ENCODE results near the gene GSC2.

GSC2 gene

GRCh38 chr22:19113429-19113828, 36.7 kb downstream of the GSC2 start:
- ChIA-PET CTCF (interaction anchor here (0.6 kb wide), 1 partner anchor 236 kb away, joined by 3 read pairs; no protein-coding TSS in a partner anchor), POLR2A (no interaction called here)
- TF ChIP-seq PKNOX1 (IDR thresholded peaks at IDR 0.05) (no peak), ZNF384 (IDR thresholded peaks at IDR 0.05) (no peak), HDGF (IDR thresholded peaks at IDR 0.05; ENCODE audit: borderline replicate concordance) (no peak), TARDBP (IDR thresholded peaks at IDR 0.05) (no peak)
- DNase-seq (ENCODE audit: extremely low spot score) = no peak

DNA sequence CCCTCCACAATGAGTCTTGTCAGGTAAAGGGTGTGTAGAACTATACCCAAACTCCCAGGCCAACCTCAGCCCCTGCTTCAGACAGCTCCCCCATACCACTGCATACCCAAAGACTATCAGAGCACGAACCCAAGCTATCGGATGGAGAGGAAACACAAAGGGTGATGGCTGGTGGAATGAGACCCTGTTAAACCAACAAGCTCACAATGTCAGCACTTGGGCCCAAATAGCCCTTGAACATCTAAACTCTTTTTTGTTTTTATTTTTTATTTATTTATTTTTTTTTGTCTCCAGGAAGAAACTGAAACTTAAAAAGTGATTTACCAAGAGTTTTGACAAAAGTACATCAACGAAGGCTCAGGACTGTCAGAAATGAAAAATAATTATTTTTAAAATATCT, 38.5 kb downstream of the GSC2 start:
- ChIA-PET CTCF (interaction anchor here (1.0 kb wide), 1 partner anchor 33 kb away, joined by 5 read pairs; the partner anchor contains the start of gene ESS2), POLR2A (interaction anchor here (0.9 kb wide), 1 partner anchor 11 kb away, joined by 4 read pairs; the partner anchor contains the start of gene DGCR2)
- TF ChIP-seq TARDBP (IDR thresholded peaks at IDR 0.05) = no peak
- TF ChIP-seq SUZ12 (IDR thresholded peaks at IDR 0.05) = no peak
- no peak for TF ChIP-seq ZNF384 (IDR thresholded peaks at IDR 0.05)
- no peak for TF ChIP-seq NFRKB (IDR thresholded peaks at IDR 0.05)
- no peak for TF ChIP-seq PKNOX1 (IDR thresholded peaks at IDR 0.05)
- no peak for TF ChIP-seq FOXK2 (IDR thresholded peaks at IDR 0.05)
- no peak for TF ChIP-seq FOXA1 (IDR thresholded peaks at IDR 0.05)
- TF ChIP-seq HDGF (IDR thresholded peaks at IDR 0.05; ENCODE audit: borderline replicate concordance) = no peak
- no peak for TF ChIP-seq L3MBTL2 (conservative IDR thresholded peaks at IDR 0.05)
- TF ChIP-seq BHLHE40 (IDR thresholded peaks at IDR 0.05; ENCODE audit: borderline replicate concordance) = no peak
- TF ChIP-seq LEF1 (IDR thresholded peaks at IDR 0.05; ENCODE audit: borderline replicate concordance) = no peak
- TF ChIP-seq ELF4 (IDR thresholded peaks at IDR 0.05) = no peak
- TF ChIP-seq ARNT (IDR thresholded peaks at IDR 0.05) = no peak
- TF ChIP-seq CTBP1 (IDR thresholded peaks at IDR 0.05; ENCODE audit: borderline replicate concordance) = no peak
- no peak for TF ChIP-seq FOXM1 (IDR thresholded peaks at IDR 0.05; ENCODE audit: borderline replicate concordance)
- no peak for DNase-seq (ENCODE audit: extremely low spot score)

DNA sequence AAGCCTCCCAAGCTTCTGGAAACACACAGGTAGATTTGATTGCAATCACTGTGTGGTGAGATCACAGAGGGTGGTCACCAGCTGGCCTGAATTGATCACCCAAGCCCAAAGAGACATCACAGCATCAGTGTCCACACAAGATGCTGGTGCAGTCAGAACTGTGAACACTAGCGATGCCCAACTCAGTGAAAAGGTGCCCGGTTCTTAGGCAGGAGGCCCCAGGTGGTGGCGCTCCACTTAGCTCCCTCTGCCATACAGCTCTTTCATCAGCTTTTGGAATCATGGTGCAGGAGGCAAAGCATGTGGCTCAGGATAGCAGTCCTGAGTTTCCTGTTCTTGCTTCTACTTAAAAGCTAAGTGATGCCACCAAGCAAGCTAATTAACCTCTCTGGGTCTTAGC, 39.0 kb downstream of the GSC2 start:
- DNase-seq (ENCODE audit: extremely low spot score) = no peak
- TF ChIP-seq FOXA1 (IDR thresholded peaks at IDR 0.05) (no peak), ELF4 (IDR thresholded peaks at IDR 0.05) (no peak)
- ChIA-PET POLR2A (interaction anchor here (0.7 to 1.6 kb wide), 3 partner anchors 8 to 33 kb away, joined by 3 to 5 read pairs (median 4); partner anchors contain the start of genes DGCR2 and ESS2), CTCF (interaction anchor here (0.6 to 1.0 kb wide), 2 partner anchors 34 to 68 kb away, joined by 4 to 5 read pairs; partner anchors contain the start of gene ESS2)

DNA sequence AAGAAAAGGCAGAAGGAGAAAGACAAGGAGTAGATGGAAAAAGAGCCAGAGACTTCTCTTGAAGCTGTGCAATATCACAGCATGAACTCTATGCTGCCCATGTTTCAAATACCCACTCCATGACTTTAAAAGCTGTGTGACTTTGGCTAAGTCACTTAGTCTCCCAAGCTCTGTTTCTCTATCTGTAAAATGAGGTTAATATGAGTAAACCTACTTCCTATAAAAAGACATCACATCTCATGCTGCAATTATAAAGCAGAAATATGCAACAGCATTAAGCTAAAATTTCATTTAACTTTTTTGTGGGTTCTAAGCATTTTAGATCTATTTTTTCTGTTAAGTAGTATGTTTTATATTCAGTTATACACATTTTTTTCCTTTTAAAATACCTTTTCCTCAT, 39.4 kb downstream of the GSC2 start:
- TF ChIP-seq L3MBTL2 (conservative IDR thresholded peaks at IDR 0.05) (no peak), FOXK2 (IDR thresholded peaks at IDR 0.05) (no peak), ELF4 (IDR thresholded peaks at IDR 0.05) (no peak), FOXM1 (IDR thresholded peaks at IDR 0.05; ENCODE audit: borderline replicate concordance) (no peak), ARNT (IDR thresholded peaks at IDR 0.05) (no peak), ZNF384 (IDR thresholded peaks at IDR 0.05) (no peak), HDGF (IDR thresholded peaks at IDR 0.05; ENCODE audit: borderline replicate concordance) (no peak), BHLHE40 (IDR thresholded peaks at IDR 0.05; ENCODE audit: borderline replicate concordance) (no peak), SP1 (IDR thresholded peaks at IDR 0.05) (no peak), SUZ12 (IDR thresholded peaks at IDR 0.05) (no peak), LEF1 (IDR thresholded peaks at IDR 0.05; ENCODE audit: borderline replicate concordance) (no peak), TARDBP (IDR thresholded peaks at IDR 0.05) (no peak), CTBP1 (IDR thresholded peaks at IDR 0.05; ENCODE audit: borderline replicate concordance) (no peak), PKNOX1 (IDR thresholded peaks at IDR 0.05) (no peak), NFRKB (IDR thresholded peaks at IDR 0.05) (no peak), FOXA1 (IDR thresholded peaks at IDR 0.05) (no peak)
- ChIA-PET CTCF (interaction anchor here (0.6 to 1.0 kb wide), 2 partner anchors 34 to 68 kb away, joined by 4 to 5 read pairs; partner anchors contain the start of gene ESS2), POLR2A (interaction anchor here (0.7 to 1.6 kb wide), 3 partner anchors 8 to 34 kb away, joined by 3 to 5 read pairs (median 4); partner anchors contain the start of genes DGCR2 and ESS2)
- DNase-seq (ENCODE audit: extremely low spot score) = no peak

- ChIA-PET POLR2A (interaction anchor here (1.6 kb wide), 1 partner anchor 34 kb away, joined by 5 read pairs; the partner anchor contains the start of gene ESS2), CTCF (no interaction called here)
- TF ChIP-seq ZNF384 (IDR thresholded peaks at IDR 0.05) = no peak
- no peak for TF ChIP-seq TARDBP (IDR thresholded peaks at IDR 0.05)
- DNase-seq (ENCODE audit: extremely low spot score) = no peak
Measured at GRCh38 chr22:19110064-19110458, 40.0 kb downstream of the GSC2 start.

DNA sequence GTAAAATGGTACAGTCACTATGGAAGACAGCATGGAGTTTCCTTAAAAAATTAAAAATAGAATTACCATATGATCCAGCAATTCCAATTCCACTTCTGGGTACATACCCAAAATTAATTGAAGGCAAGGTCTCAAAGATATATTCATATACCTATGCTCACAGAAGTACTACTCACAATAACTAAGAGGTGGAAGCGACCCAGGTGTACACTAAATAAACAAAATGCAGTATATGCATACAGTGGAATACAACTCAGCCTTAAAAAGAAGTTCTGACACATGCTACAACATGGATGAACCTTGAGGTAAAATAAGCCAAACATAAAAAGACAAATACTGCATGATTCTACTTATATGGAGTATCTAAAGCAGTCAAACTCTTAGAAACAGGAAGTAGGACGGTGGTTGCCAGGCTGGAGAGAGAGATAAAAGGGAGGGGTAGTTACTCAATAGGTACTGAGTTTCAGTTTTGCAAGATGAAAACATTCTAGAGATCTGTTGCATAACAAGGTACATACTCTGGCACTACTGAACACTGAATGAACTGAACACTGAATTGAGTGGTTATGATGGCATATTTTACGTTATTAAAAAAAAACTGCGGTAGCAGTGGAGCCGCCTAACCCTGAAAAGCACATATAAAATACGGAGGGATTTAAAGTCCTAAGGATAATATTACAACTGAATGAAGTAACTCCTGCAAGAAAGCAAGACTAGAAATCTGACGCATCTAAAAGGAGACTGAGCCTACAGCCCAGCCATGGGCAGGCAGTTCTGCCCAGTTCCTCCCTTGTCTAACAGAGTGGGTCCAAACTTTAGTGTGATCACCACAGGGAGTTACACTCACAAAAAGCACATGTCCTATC, 40.7 kb downstream of the GSC2 start:
- ChIA-PET CTCF (no interaction called here), POLR2A (interaction anchor here (1.6 kb wide), 1 partner anchor 35 kb away, joined by 5 read pairs; the partner anchor contains the start of gene ESS2)
- DNase-seq (ENCODE audit: extremely low spot score) = no peak
- TF ChIP-seq FOXK2 (IDR thresholded peaks at IDR 0.05) (no peak), SUZ12 (IDR thresholded peaks at IDR 0.05) (no peak), FOXA1 (IDR thresholded peaks at IDR 0.05) (no peak), CTBP1 (IDR thresholded peaks at IDR 0.05; ENCODE audit: borderline replicate concordance) (no peak), LEF1 (IDR thresholded peaks at IDR 0.05; ENCODE audit: borderline replicate concordance) (no peak), TARDBP (IDR thresholded peaks at IDR 0.05) (no peak), HDGF (IDR thresholded peaks at IDR 0.05; ENCODE audit: borderline replicate concordance) (no peak), L3MBTL2 (conservative IDR thresholded peaks at IDR 0.05) (no peak), SP1 (IDR thresholded peaks at IDR 0.05) (no peak), ELF4 (IDR thresholded peaks at IDR 0.05) (no peak), PKNOX1 (IDR thresholded peaks at IDR 0.05) (no peak), ZNF384 (IDR thresholded peaks at IDR 0.05) (no peak), FOXM1 (IDR thresholded peaks at IDR 0.05; ENCODE audit: borderline replicate concordance) (no peak), ARNT (IDR thresholded peaks at IDR 0.05) (no peak), BHLHE40 (IDR thresholded peaks at IDR 0.05; ENCODE audit: borderline replicate concordance) (no peak), NFRKB (IDR thresholded peaks at IDR 0.05) (no peak)
